Neural cell (in vitro differentiated cells): ENCODE measurements around the gene SLC16A3. TPM values are rescaled to one million over a fixed set of nuclear protein-coding genes. Genes with fewer than 3 reads are reported as not detected.

Experiments
- REST ChIP-seq: IDR thresholded peaks from 2 replicates; pipeline ENCODE4 v1.6.1; 2012; ENCODE audit warnings: borderline replicate concordance
- polyA plus RNA-seq: library from polyadenylated mRNA; depleted of rRNA; stranded (reverse); fragments of >200 nt; gene quantifications from 2 replicates; pipeline ENCODE4 v1.2.3, GENCODE V29; 2014

The SLC16A3 gene
- polyA plus RNA-seq, 1 donor from 2014 or later: 0.56 TPM

GRCh38 chr17:82287868-82288801 lies 59.3 kb downstream of the SLC16A3 start (continued):
- no peak for TF ChIP-seq REST

Other genes with a start within 250 kb of the SLC16A3 start
- 188 and 205 TPM in 2 replicates for gene CENPX, start 206.2 kb upstream of the SLC16A3 start, polyA plus RNA-seq
- 51.7 and 63.7 TPM in 2 replicates for gene LRRC45, start 205.7 kb upstream of the SLC16A3 start, polyA plus RNA-seq
- gene RAC3, start 197.4 kb upstream of the SLC16A3 start, polyA plus RNA-seq: 198 and 211 TPM in 2 replicates
- gene DCXR, start 191.3 kb upstream of the SLC16A3 start, polyA plus RNA-seq: 129 and 148 TPM in 2 replicates
- 176 and 200 TPM in 2 replicates for gene RFNG, start 177.2 kb upstream of the SLC16A3 start, polyA plus RNA-seq
- 170 and 215 TPM in 2 replicates for gene GPS1, start 177.1 kb upstream of the SLC16A3 start, polyA plus RNA-seq
- 100 and 115 TPM in 2 replicates for gene DUS1L, start 163.2 kb upstream of the SLC16A3 start, polyA plus RNA-seq
- 26.4 and 31.5 TPM in 2 replicates for gene FASN, start 130.8 kb upstream of the SLC16A3 start, polyA plus RNA-seq
- gene CCDC57, start 16.2 kb upstream of the SLC16A3 start, polyA plus RNA-seq: 70.9 and 78.6 TPM in 2 replicates
- 29.9 and 41.6 TPM in 2 replicates for gene CSNK1D, start 44.7 kb downstream of the SLC16A3 start, polyA plus RNA-seq
- gene CD7, start 88.6 kb downstream of the SLC16A3 start, polyA plus RNA-seq: not detected in 2 replicates
- not detected in 2 replicates for gene SECTM1, start 104.7 kb downstream of the SLC16A3 start, polyA plus RNA-seq
- not detected in 2 replicates for gene TEX19, start 130.2 kb downstream of the SLC16A3 start, polyA plus RNA-seq
- gene UTS2R, start 142.7 kb downstream of the SLC16A3 start, polyA plus RNA-seq: not detected in 2 replicates
- 72.8 and 93.2 TPM in 2 replicates for gene HEXD, start 189.3 kb downstream of the SLC16A3 start, polyA plus RNA-seq
- gene OGFOD3, start 189.5 kb downstream of the SLC16A3 start, polyA plus RNA-seq: 14.3 and 22.6 TPM in 2 replicates
- 66.6 and 101 TPM in 2 replicates for gene CYBC1, start 221.7 kb downstream of the SLC16A3 start, polyA plus RNA-seq
- gene NARF, start 229.7 kb downstream of the SLC16A3 start, polyA plus RNA-seq: 218 and 243 TPM in 2 replicates